Suprapubic skin (tissue), 4 donors: Measurements from ENCODE around the gene PLAAT5. TPM values are rescaled to one million over a fixed set of nuclear protein-coding genes. Genes with fewer than 3 reads are reported as not detected.

Experiments
- DNase-seq, 2 donors: peaks; one replicate each; pipeline ENCODE4 v3.0.0-alpha.2; 2019; ENCODE audit warnings: low spot score in 2 of 2
- H3K27ac ChIP-seq: fragments of 200-600 bp; sonication (generic); one replicate; pipeline ENCODE4 v1.5.1; 2019
- H3K27me3 ChIP-seq: fragments of 200-600 bp; sonication (generic); one replicate; pipeline ENCODE4 v1.5.1; 2019
- H3K36me3 ChIP-seq: fragments of 200-600 bp; sonication (generic); one replicate; pipeline ENCODE4 v1.5.1; 2019
- H3K4me1 ChIP-seq: fragments of 200-600 bp; sonication (generic); one replicate; pipeline ENCODE4 v1.5.1; 2019
- H3K4me3 ChIP-seq: fragments of 200-600 bp; sonication (generic); one replicate; pipeline ENCODE4 v1.5.1; 2019; ENCODE audit warnings: mild to moderate bottlenecking
- H3K9me3 ChIP-seq: fragments of 200-600 bp; sonication (generic); one replicate; pipeline ENCODE4 v1.5.1; 2019
- EP300 ChIP-seq: sonication (generic); formaldehyde crosslinking; IDR thresholded peaks from one replicate; pipeline ENCODE4 v1.6.1; 2017; ENCODE audit warnings: antibody characterized with exemption
- POLR2A ChIP-seq, 2 donors: fragments of 450-650 bp; IDR thresholded peaks; one replicate each; pipeline ENCODE4 v1.6.1; 2017; ENCODE audit warnings: antibody characterized with exemption in 2 of 2, mild to moderate bottlenecking in 2 of 2, moderate library complexity in 2 of 2
- POLR2AphosphoS5 ChIP-seq, 3 donors: sonication (generic); formaldehyde crosslinking; IDR thresholded peaks; one replicate each; pipeline ENCODE4 v1.6.1; 2017; ENCODE audit warnings: antibody characterized with exemption in 3 of 3
- WGBS: methylation state at CpG from one replicate; pipeline ENCODE4 v1.1.5; 2018; 5-methylcytosine and 5-hydroxymethylcytosine counted together
- total RNA-seq, 4 donors: library from RNA; depleted of rRNA; stranded (reverse); fragments of >200 nt; gene quantifications; one replicate each; pipeline ENCODE4 v1.1.0, GENCODE V29; 2016
- TF ChIP-seq, protein P1 (sequence below), 2 donors: fragments of 200-600 bp in 1 of 2; fragments of 450-650 bp in 1 of 2; sonication (generic) in 1 of 2; IDR thresholded peaks; one replicate each; pipeline ENCODE4 v1.5.1; 2016 to 2019; ENCODE audit warnings: antibody characterized with exemption in 2 of 2, mild to moderate bottlenecking in 1 of 2, moderate library complexity in 1 of 2

Gene PLAAT5
- total RNA-seq, 4 donors from 2014 or later, result 0.38 to 9.9 (median 2.4) TPM

DNA sequence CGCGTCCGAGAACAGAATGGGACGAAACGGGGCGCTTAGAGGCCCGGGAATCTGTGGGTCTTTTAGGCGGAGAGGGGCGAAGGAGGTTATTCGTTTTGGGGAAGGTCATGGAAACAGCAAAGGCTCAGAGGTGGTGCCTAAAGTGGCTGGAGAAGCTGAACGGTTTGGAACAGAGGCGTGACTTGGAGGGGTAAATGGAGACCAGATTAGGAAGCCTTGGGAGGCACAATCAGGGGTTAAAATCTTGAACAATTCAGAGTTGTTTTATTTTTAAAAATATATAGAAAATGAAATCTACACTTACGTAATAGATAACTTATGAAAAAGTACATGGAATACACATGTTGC is 247 bp upstream of the PLAAT5 start:
- under 1% methylated on average over 13 of the region's 13 CpGs for WGBS
- Histone ChIP-seq H3K9me3 (no peaks in the 10 kb centered on the region), H3K4me1 (peaks cover 31% of the 10 kb centered on the region), H3K4me3 (peak overlapping the region; percentile 59), H3K27ac (peak overlapping the region; percentile 76), H3K36me3 (no peaks in the 10 kb centered on the region), H3K27me3 (no peaks in the 10 kb centered on the region)
- no peak for DNase-seq
- no peak for TF ChIP-seq POLR2A (IDR thresholded peaks at IDR 0.05)
- TF ChIP-seq EP300, result no peak
- TF ChIP-seq POLR2AphosphoS5 (IDR thresholded peaks at IDR 0.05), result no peak
- TF ChIP-seq, protein P1, sequence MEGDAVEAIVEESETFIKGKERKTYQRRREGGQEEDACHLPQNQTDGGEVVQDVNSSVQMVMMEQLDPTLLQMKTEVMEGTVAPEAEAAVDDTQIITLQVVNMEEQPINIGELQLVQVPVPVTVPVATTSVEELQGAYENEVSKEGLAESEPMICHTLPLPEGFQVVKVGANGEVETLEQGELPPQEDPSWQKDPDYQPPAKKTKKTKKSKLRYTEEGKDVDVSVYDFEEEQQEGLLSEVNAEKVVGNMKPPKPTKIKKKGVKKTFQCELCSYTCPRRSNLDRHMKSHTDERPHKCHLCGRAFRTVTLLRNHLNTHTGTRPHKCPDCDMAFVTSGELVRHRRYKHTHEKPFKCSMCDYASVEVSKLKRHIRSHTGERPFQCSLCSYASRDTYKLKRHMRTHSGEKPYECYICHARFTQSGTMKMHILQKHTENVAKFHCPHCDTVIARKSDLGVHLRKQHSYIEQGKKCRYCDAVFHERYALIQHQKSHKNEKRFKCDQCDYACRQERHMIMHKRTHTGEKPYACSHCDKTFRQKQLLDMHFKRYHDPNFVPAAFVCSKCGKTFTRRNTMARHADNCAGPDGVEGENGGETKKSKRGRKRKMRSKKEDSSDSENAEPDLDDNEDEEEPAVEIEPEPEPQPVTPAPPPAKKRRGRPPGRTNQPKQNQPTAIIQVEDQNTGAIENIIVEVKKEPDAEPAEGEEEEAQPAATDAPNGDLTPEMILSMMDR (IDR thresholded peaks at IDR 0.05), result no peak

- H3K9me3 ChIP-seq, result peaks cover 4% of the 10 kb centered on the region
- peak overlapping the region; percentile 76 for H3K27ac ChIP-seq
- 51% methylated on average over 3 of the region's 3 CpGs for WGBS
- H3K27me3 ChIP-seq, result no peaks in the 10 kb centered on the region
- TF ChIP-seq EP300 (no peak), POLR2A (IDR thresholded peaks at IDR 0.05) (no peak), POLR2AphosphoS5 (IDR thresholded peaks at IDR 0.05) (no peak)
- TF ChIP-seq, protein P1 (IDR thresholded peaks at IDR 0.05), result no peak
- peak overlapping the region; percentile 59 for H3K4me3 ChIP-seq
- no peak for DNase-seq
- no peaks in the 10 kb centered on the region for H3K36me3 ChIP-seq
- H3K4me1 ChIP-seq, result peaks cover 31% of the 10 kb centered on the region
Observed at GRCh38 chr11:63489879-63490278, 1.1 kb downstream of the PLAAT5 start.

- H3K27ac ChIP-seq, result no peak overlapping the region
- no peaks in the 10 kb centered on the region for H3K36me3 ChIP-seq
- DNase-seq, result no peak
- no peak for TF ChIP-seq POLR2AphosphoS5 (IDR thresholded peaks at IDR 0.05)
- TF ChIP-seq, protein P1 (IDR thresholded peaks at IDR 0.05), result no peak
- TF ChIP-seq EP300, result no peak
- no peak for TF ChIP-seq POLR2A (IDR thresholded peaks at IDR 0.05)
- no peaks in the 10 kb centered on the region for H3K27me3 ChIP-seq
- WGBS, result 59% methylated on average over 1 of the region's 1 CpG
- no peak overlapping the region for H3K4me3 ChIP-seq
- peaks cover 4% of the 10 kb centered on the region for H3K9me3 ChIP-seq
- peaks cover 31% of the 10 kb centered on the region for H3K4me1 ChIP-seq
Observed at GRCh38 chr11:63488789-63489188, 2.2 kb downstream of the PLAAT5 start.

DNA sequence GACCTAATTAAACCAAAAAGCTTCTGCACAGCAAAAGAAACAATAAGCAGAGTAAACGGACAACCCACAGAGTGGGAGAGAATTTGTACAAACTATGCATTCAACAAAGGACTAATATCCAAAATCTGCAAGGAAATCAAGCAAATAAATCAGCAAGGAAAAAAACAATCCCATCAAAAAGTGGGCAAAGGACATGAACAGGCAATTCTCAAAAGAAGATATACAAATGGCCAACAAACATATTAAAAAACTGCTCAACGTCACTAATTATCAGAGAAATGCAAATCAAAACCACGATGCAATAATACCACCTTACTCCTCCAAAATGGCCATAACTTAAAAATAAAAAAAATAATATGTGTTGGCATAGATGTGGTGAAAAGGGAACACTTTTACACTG is 5.2 kb downstream of the PLAAT5 start:
- Histone ChIP-seq H3K4me3 (no peak overlapping the region), H3K36me3 (no peaks in the 10 kb centered on the region), H3K27ac (no peak overlapping the region), H3K4me1 (peaks cover 17% of the 10 kb centered on the region), H3K9me3 (peaks cover 4% of the 10 kb centered on the region), H3K27me3 (no peaks in the 10 kb centered on the region)
- WGBS, result 85% methylated on average over 3 of the region's 3 CpGs
- TF ChIP-seq POLR2AphosphoS5 (IDR thresholded peaks at IDR 0.05) (no peak), EP300 (no peak), POLR2A (IDR thresholded peaks at IDR 0.05) (no peak)
- TF ChIP-seq, protein P1 (IDR thresholded peaks at IDR 0.05), result no peak
- no peak for DNase-seq

DNA sequence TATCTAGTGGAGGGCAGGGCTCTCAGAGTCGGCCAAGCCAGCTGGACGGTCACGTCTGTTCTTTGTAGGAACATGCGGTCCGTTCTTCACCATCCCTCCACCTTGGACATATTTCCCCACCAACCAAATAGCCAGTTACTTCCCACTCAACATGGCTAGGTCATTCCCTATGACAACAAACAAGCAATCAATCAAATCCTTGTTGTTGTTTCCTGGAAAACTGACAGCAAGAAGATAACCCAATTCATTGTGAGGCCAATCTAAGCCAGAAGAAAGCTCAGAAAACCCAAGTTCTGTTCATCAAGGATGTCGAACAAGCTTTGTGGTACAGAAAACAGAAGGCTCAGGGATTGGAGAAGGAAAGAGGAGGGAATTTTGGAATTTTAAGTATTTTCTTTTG is 10.9 kb downstream of the PLAAT5 start:
- no peak for DNase-seq
- TF ChIP-seq POLR2AphosphoS5 (IDR thresholded peaks at IDR 0.05) (no peak), EP300 (no peak), POLR2A (IDR thresholded peaks at IDR 0.05) (no peak)
- TF ChIP-seq, protein P1 (IDR thresholded peaks at IDR 0.05), result no peak
- Histone ChIP-seq H3K27ac (no peak overlapping the region), H3K4me3 (no peak overlapping the region), H3K36me3 (no peaks in the 10 kb centered on the region), H3K4me1 (no peaks in the 10 kb centered on the region), H3K9me3 (no peaks in the 10 kb centered on the region), H3K27me3 (no peaks in the 10 kb centered on the region)
- 86% methylated on average over 6 of the region's 6 CpGs for WGBS
